EL (cell line): ENCODE measurements around the gene TESK2.

Experiments
- DNase-seq: peaks from one replicate; pipeline ENCODE4 v3.0.0-alpha.2; 2016

TESK2 gene

GRCh38 chr1:45299296-45299695 is 191.7 kb downstream of the TESK2 start:
- DNase-seq: no peak

- DNase-seq: no peak
Measured at GRCh38 chr1:45297666-45298356, 193.2 kb downstream of the TESK2 start.
